SK-N-SH (cell line): Measurements from ENCODE around the gene UTF1. TPM values are rescaled to one million over a fixed set of nuclear protein-coding genes. Genes with fewer than 3 reads are reported as not detected.

ENCODE experiments used
- CTCF ChIA-PET: fragments of 300-600, 350-600 bp; formaldehyde crosslinking; extraction: SDS; loops from one replicate; lab custom pipeline; 2021; lab: Yijun Ruan, JAX
- POLR2A ChIA-PET: fragments of 350-600 bp; sonication (Branson Sonifier 250); formaldehyde crosslinking; extraction: SDS; loops from one replicate; lab custom pipeline; 2020; ENCODE audit warnings: antibody characterized with exemption, inconsistent platforms; lab: Yijun Ruan, JAX
- DNase-seq: peaks from one replicate; pipeline ENCODE4 v3.0.0; 2012
- H2AFZ ChIP-seq: fragments of 200-600 bp; sonication (generic); 2 replicates; pipeline ENCODE4 v1.8.1; 2016; ENCODE audit warnings: antibody characterized with exemption, mild to moderate bottlenecking, low read depth
- H3F3A ChIP-seq: fragments of 200-600 bp; sonication (generic); replicated peaks from 2 replicates; pipeline ENCODE3; 2016; ENCODE audit warnings: antibody characterized with exemption, mild to moderate bottlenecking; ENCODE audit not compliant: insufficient read depth
- H3K27ac ChIP-seq, 2 experiments: fragments of 200-500 bp in 1 of 2; fragments of 200-600 bp in 1 of 2; sonication (Bioruptor generic) in 1 of 2; sonication (generic), shearing (Covaris generic) in 1 of 2; 2 replicates each; pipeline versions ENCODE4 v1.5.1 to v1.6.1; 2014 to 2016; ENCODE audit warnings: low read depth in 2 of 2, inconsistent platforms in 1 of 2, low read length in 1 of 2, mild to moderate bottlenecking in 1 of 2, mixed read lengths in 1 of 2
- H3K27me3 ChIP-seq: fragments of 200-600 bp; sonication (generic), shearing (Covaris generic); 2 replicates; pipeline ENCODE4 v1.6.1; 2016; ENCODE audit warnings: mixed run types; ENCODE audit not compliant: insufficient read depth
- H3K36me3 ChIP-seq, 2 experiments: fragments of 200-500 bp in 1 of 2; fragments of 200-600 bp in 1 of 2; sonication (Bioruptor generic) in 1 of 2; sonication (generic) in 1 of 2; replicated peaks in 1 of 2; 2 replicates each; pipeline versions ENCODE3 to v1.5.1; 2014 to 2016; ENCODE audit warnings: low read length in 1 of 2, mild to moderate bottlenecking in 1 of 2; ENCODE audit not compliant: insufficient read depth in 2 of 2, control insufficient read depth in 1 of 2
- H3K4me1 ChIP-seq, 2 experiments: fragments of 200-500 bp in 1 of 2; fragments of 200-600 bp in 1 of 2; sonication (Bioruptor generic) in 1 of 2; sonication (generic), shearing (Covaris generic) in 1 of 2; 2 replicates each; pipeline versions ENCODE4 v1.5.1 to v1.6.1; 2014 to 2016; ENCODE audit warnings: low read depth in 1 of 2, low read length in 1 of 2, mixed run types in 1 of 2; ENCODE audit not compliant: insufficient read depth in 2 of 2, control insufficient read depth in 1 of 2
- H3K4me2 ChIP-seq: fragments of 200-600 bp; sonication (generic), shearing (Covaris generic); 2 replicates; pipeline ENCODE4 v1.6.1; 2017; ENCODE audit warnings: mixed run types
- H3K4me3 ChIP-seq, 2 experiments: fragments of 200-500 bp in 1 of 2; fragments of 200-600 bp in 1 of 2; sonication (Bioruptor generic) in 1 of 2; sonication (generic), shearing (Covaris generic) in 1 of 2; 2 replicates each; pipeline versions ENCODE4 v1.5.1 to v1.8.1; 2014 to 2016; ENCODE audit warnings: low read depth in 2 of 2, inconsistent platforms in 1 of 2, low read length in 1 of 2, mild to moderate bottlenecking in 1 of 2, mixed read lengths in 1 of 2, moderate library complexity in 1 of 2
- H3K79me2 ChIP-seq: fragments of 200-600 bp; sonication (generic); 2 replicates; pipeline ENCODE4 v1.8.1; 2017; ENCODE audit warnings: mild to moderate bottlenecking; ENCODE audit not compliant: insufficient read depth
- H3K9ac ChIP-seq: fragments of 200-600 bp; sonication (generic); 2 replicates; pipeline ENCODE4 v1.6.1; 2017; ENCODE audit warnings: mixed run types
- H3K9me2 ChIP-seq: fragments of 200-600 bp; sonication (generic); 2 replicates; pipeline ENCODE4 v1.6.1; 2017; ENCODE audit warnings: mixed run types
- H3K9me3 ChIP-seq: fragments of 200-600 bp; sonication (generic); 2 replicates; pipeline ENCODE4 v1.6.1; 2017; ENCODE audit warnings: mixed run types, mild to moderate bottlenecking, moderate library complexity
- H4K20me1 ChIP-seq: fragments of 200-600 bp; sonication (generic); 2 replicates; pipeline ENCODE4 v1.6.1; 2017; ENCODE audit warnings: mild to moderate bottlenecking, mixed run types; ENCODE audit not compliant: insufficient read depth
- CHD2 ChIP-seq: fragments of 150-350 bp; IDR thresholded peaks from 2 replicates; pipeline ENCODE4 v1.6.1; 2018; ENCODE audit warnings: low read length; ENCODE audit not compliant: partially characterized antibody
- EZH2phosphoT487 ChIP-seq: fragments of 200-600 bp; sonication (generic); IDR thresholded peaks from 2 replicates; pipeline ENCODE4 v1.6.1; 2017; ENCODE audit warnings: low read depth, mixed run types, mild to moderate bottlenecking, antibody characterized with exemption, moderate library complexity, borderline replicate concordance
- FOSL2 ChIP-seq: IDR thresholded peaks from 2 replicates; pipeline ENCODE4 v1.4.0; 2012; ENCODE audit warnings: low read depth, mild to moderate bottlenecking, moderate library complexity, borderline replicate concordance
- JUND ChIP-seq: IDR thresholded peaks from 2 replicates; pipeline ENCODE4 v1.4.0; 2012
- MEF2A ChIP-seq: IDR thresholded peaks from 2 replicates; pipeline ENCODE4 v1.4.0; 2012; ENCODE audit warnings: low read depth, borderline replicate concordance
- RCOR1 ChIP-seq: fragments of 150-350 bp; IDR thresholded peaks from 2 replicates; pipeline ENCODE4 v1.6.1; 2017; ENCODE audit warnings: antibody characterized with exemption, low read length
- SIN3A ChIP-seq: IDR thresholded peaks from 2 replicates; pipeline ENCODE4 v1.6.1; 2012; ENCODE audit warnings: low read depth, mild to moderate bottlenecking, low read length, moderate library complexity, borderline replicate concordance
- SMC3 ChIP-seq: IDR thresholded peaks from 2 replicates; pipeline ENCODE4 v1.6.1; 2012; ENCODE audit warnings: low read depth, low read length, improper control_type of control experiment
- TAF1 ChIP-seq: IDR thresholded peaks from 2 replicates; pipeline ENCODE4 v1.6.1; 2012; ENCODE audit warnings: low read depth, mild to moderate bottlenecking, low read length, moderate library complexity, borderline replicate concordance
- TCF12 ChIP-seq: IDR thresholded peaks from 2 replicates; pipeline ENCODE4 v1.4.0; 2012
- YY1 ChIP-seq: IDR thresholded peaks from 2 replicates; pipeline ENCODE4 v1.4.0; 2012; ENCODE audit warnings: low read depth, mild to moderate bottlenecking
- WGBS: methylation state at CpG from one replicate; pipeline ENCODE4 v1.1.6; 2017; ENCODE audit warnings: low lambda C conversion rate; 5-methylcytosine and 5-hydroxymethylcytosine counted together
- polyA plus RNA-seq, 3 experiments: library from polyadenylated mRNA; depleted of rRNA; stranded (reverse); fragments of >200 nt; gene quantifications; 2 replicates each; pipeline ENCODE4 v1.2.3, GENCODE V29; 2012
- TF ChIP-seq, protein P1 (sequence below): IDR thresholded peaks from 2 replicates; pipeline ENCODE4 v1.4.0; 2012; ENCODE audit warnings: low read depth, borderline replicate concordance

UTF1 gene
- polyA plus RNA-seq, 1 of the 3 experiments (the other 2 are of a cell fraction), result not detected

DNA sequence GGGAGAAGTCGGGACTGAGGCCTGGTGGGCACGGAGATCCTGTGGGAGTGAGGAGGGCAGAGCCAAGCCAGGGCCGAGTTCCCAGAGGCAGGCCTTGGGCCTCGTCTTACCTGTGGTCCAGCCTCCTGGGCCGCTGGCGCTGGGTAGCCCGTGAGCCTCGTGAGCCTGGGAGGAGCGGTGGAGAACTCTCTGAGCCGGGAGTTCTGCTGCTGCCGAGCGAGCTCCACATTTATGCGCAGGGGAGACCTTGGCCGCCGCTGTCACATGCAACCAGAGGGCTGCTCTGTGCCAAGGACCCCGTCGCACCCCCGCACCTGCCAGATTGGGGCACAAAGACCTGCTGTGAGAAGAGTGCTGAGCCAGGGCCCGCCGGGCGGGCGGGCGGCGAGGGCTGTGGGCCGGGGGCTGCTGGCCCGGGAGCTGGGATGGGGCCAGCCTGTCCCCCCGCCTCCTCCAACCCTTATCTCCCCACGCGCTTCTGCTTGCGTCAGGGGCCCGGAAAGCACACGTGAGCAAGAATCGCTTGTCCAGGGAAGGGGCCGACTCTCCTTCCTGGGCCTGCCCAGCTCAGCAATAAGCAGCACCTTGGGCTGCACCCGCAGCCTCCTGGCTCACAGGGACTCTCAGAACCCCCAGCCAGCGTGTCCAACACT, 17.8 kb downstream of the UTF1 start:
- Histone ChIP-seq H4K20me1 (no peaks in the 10 kb centered on the region), H3K9me2 (no peaks in the 10 kb centered on the region), H3F3A (no peaks in the 10 kb centered on the region), H2AFZ (no peak overlapping the region), H3K4me2 (no peak overlapping the region), H3K36me3 (no peaks in the 10 kb centered on the region), H3K9me3 (no peaks in the 10 kb centered on the region), H3K4me1 (no peaks in the 10 kb centered on the region), H3K27ac (no peak overlapping the region), H3K4me3 (no peak overlapping the region), H3K79me2 (no peaks in the 10 kb centered on the region), H3K27me3 (no peaks in the 10 kb centered on the region), H3K9ac (no peak overlapping the region)
- POLR2A ChIA-PET, result no interaction called here
- DNase-seq, result no peak
- WGBS, result 82% methylated on average over 8 of the region's 36 CpGs
- TF ChIP-seq, protein P1, sequence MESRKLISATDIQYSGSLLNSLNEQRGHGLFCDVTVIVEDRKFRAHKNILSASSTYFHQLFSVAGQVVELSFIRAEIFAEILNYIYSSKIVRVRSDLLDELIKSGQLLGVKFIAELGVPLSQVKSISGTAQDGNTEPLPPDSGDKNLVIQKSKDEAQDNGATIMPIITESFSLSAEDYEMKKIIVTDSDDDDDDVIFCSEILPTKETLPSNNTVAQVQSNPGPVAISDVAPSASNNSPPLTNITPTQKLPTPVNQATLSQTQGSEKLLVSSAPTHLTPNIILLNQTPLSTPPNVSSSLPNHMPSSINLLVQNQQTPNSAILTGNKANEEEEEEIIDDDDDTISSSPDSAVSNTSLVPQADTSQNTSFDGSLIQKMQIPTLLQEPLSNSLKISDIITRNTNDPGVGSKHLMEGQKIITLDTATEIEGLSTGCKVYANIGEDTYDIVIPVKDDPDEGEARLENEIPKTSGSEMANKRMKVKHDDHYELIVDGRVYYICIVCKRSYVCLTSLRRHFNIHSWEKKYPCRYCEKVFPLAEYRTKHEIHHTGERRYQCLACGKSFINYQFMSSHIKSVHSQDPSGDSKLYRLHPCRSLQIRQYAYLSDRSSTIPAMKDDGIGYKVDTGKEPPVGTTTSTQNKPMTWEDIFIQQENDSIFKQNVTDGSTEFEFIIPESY, result no peak
- TF ChIP-seq RCOR1 (no peak), SMC3 (no peak), JUND (no peak), TAF1 (no peak), YY1 (no peak), TCF12 (no peak), SIN3A (no peak), MEF2A (no peak), FOSL2 (no peak)
- CTCF ChIA-PET, result no interaction called here

GRCh38 chr10:133248334-133248715, 18.3 kb downstream of the UTF1 start:
- no peak for DNase-seq
- no peaks in the 10 kb centered on the region for H3K36me3 ChIP-seq
- CTCF ChIA-PET, result no interaction called here
- H3F3A ChIP-seq, result no peaks in the 10 kb centered on the region
- no peak overlapping the region for H3K4me2 ChIP-seq
- POLR2A ChIA-PET, result no interaction called here
- no peaks in the 10 kb centered on the region for H3K9me3 ChIP-seq
- no peaks in the 10 kb centered on the region for H3K4me1 ChIP-seq
- no peak overlapping the region for H3K9ac ChIP-seq
- TF ChIP-seq EZH2phosphoT487 (no peak), CHD2 (no peak), SMC3 (no peak)
- H2AFZ ChIP-seq, result no peak overlapping the region
- no peaks in the 10 kb centered on the region for H3K27me3 ChIP-seq
- no peak overlapping the region for H3K4me3 ChIP-seq
- H3K9me2 ChIP-seq, result no peaks in the 10 kb centered on the region
- H3K27ac ChIP-seq, result no peak overlapping the region
- H4K20me1 ChIP-seq, result no peaks in the 10 kb centered on the region
- H3K79me2 ChIP-seq, result no peaks in the 10 kb centered on the region
- no CpG with 5 or more reads among the region's 12 CpGs for WGBS
